Renal pelvis (tissue), 4 donors: ENCODE data around the gene TMEM63C. TPM values are rescaled to one million over a fixed set of nuclear protein-coding genes. Genes with fewer than 3 reads are reported as not detected.
"Not testable (repeated sequence)": the region's sequence is repeated elsewhere in the genome, so short reads cannot be mapped to it uniquely, and the experiment has no call there.

Source experiments
- DNase-seq: peaks from one replicate; pipeline ENCODE4 v3.0.0-alpha.2; 2013
- polyA plus RNA-seq, 3 donors: library from polyadenylated mRNA; unstranded; fragments of 120-200 nt; gene quantifications; one replicate each; pipeline ENCODE4 v1.2.1, GENCODE V29; 2013; ENCODE audit not compliant: insufficient read length in 3 of 3

Gene TMEM63C
- polyA plus RNA-seq, 3 donors: 2.2 to 2.6 (median 2.4) TPM

- no peak for DNase-seq
Observed at GRCh38 chr14:77153802-77154201, 27.8 kb upstream of the TMEM63C start.

GRCh38 chr14:77154421-77154820 is 27.2 kb upstream of the TMEM63C start:
- DNase-seq: no peak

DNA sequence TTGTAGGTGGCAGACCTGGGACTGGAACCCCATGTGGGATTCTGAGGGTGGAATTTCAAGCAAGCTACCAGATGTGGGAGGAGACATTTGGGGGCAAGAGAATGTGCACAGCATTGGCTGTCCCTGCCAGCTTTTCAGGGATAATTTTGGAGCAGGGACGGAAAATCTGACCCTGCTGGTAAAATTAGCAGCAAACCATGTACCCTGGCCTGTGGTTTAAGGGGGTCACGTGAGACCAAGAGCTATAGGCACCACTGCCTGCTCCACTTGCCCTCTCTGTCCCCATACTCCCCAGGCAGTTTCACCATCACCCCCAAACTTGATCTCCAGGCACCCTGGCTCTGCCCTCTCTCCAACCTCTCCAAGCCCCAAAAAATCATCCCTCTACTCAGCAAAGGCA is 26.5 kb upstream of the TMEM63C start:
- no peak for DNase-seq

DNA sequence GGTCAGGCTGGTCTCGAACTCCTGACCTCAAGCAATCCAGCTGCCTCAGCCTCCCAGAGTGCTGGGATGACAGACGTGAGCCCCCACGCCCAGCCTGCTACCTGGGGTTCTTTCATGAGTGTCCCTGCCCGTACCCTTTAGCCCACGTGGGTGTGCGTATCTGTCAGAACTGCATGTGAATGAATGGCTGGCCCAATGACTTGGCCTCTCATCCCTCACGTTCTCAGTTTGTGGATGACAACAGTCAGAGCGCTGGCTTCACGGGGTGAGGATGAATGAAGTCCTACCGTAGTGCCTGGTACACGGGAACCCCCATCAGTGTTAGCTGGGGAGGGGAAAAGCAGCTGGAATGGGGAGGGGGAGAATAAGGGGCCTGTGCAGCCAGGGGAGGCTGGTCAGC is 23.9 kb upstream of the TMEM63C start:
- DNase-seq: no peak

- no peak for DNase-seq
Observed at GRCh38 chr14:77158175-77158881, 23.3 kb upstream of the TMEM63C start.

DNA sequence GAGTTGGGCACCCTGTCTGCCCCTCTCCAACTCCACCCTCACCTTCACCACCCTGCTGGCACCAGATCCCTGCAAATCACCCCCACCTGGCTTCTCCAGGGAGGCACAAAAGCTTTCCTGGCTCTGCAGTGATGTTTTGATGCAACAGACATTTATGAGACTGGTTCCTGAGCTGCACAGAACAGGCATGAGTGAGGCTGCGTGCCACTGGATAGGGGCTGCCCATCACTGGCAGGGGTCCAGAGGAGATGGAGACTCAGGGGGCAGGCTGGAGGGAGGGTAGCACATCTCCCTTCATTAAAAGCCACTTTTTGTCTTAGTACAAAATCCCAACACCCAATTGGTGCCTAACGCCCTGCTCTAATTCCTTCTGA is 22.7 kb upstream of the TMEM63C start:
- DNase-seq: no peak

- no peak for DNase-seq
Observed at GRCh38 chr14:77161011-77161410, 20.6 kb upstream of the TMEM63C start.

- DNase-seq: no peak
Observed at GRCh38 chr14:77170045-77170444, 11.6 kb upstream of the TMEM63C start.

- DNase-seq: no peak
Observed at GRCh38 chr14:77172916-77173315, 8.7 kb upstream of the TMEM63C start.

- not testable (repeated sequence) for DNase-seq
Observed at GRCh38 chr14:77173911-77174617, 7.5 kb upstream of the TMEM63C start.

DNA sequence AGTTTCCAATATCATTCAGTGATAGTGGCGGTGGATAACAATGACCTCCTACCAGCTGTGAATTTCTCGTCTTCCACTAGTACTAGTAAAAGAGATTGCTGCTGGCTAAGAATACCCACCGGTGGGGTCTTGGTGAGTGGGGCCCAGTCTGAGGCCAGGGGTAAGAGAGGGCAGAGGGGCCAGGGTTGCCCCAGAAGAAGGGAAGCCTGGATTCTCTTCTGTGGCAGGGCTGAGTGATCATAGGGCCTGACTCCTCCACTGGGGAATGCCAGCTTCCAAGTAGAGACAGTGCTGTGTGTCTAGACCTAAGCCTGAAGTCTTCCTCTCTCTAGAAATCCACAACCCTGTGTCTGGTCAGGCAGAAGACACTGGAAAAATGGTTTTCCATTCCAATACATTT is 5.8 kb upstream of the TMEM63C start:
- DNase-seq: no peak

GRCh38 chr14:77177702-77178101 is 3.9 kb upstream of the TMEM63C start:
- no peak for DNase-seq

GRCh38 chr14:77178656-77179055 is 2.9 kb upstream of the TMEM63C start:
- DNase-seq: no peak

- DNase-seq: no peak
Observed at GRCh38 chr14:77180726-77181602, 634 bp upstream of the TMEM63C start.

- no peak for DNase-seq
Observed at GRCh38 chr14:77183896-77184295, 2.3 kb downstream of the TMEM63C start.

DNA sequence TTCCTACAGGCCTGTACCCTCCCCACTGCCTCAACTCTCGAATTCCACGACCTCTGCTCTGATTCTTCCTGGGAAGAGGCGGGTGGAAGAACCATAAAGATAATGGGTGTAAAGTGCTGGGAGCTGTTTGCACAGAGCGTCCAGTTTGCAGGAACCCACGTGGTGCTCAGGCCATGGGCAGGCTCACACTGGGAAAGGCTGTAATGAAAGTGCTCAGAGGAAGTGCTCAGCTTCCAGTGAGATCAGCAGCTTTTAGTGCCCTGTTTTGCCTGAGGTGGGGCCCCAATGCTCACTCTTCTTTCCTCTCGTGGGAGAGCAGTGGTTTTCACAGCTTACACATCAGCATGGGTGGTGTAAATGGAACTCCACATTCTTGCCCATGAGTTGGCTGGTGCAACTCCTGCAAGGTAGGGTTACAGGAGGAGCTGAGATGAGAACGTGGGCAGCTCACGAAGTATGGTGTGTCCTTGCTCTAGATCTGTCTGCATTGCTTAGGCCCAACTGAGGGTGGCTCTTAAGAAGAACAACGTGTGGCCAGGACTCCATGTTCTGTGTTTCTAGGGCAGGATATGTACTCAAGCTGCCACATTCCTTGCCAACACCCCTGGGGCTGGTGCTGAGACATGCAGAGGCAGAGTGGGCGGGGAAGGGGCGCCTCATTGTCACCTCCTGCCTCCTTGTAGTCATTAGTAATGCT is 2.9 kb downstream of the TMEM63C start:
- no peak for DNase-seq

DNA sequence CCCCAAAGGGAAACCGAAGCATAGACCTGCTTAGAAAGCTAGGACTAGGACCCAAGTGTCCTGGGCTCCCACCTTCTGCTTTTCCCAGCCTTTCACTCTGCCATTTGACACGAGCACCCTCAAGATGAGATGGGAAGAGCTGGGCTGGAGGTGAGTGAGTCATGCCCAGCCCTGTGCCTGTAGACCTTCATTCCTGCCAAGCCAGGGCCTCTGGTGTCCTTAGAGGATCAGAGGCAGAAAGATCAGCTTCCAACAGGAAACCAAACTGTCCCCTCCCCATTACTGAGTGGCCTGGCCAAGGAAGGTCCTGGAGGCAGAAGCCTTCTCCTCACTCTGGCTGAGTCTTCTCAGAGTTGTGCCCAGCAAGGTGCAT is 3.5 kb downstream of the TMEM63C start:
- no peak for DNase-seq

DNA sequence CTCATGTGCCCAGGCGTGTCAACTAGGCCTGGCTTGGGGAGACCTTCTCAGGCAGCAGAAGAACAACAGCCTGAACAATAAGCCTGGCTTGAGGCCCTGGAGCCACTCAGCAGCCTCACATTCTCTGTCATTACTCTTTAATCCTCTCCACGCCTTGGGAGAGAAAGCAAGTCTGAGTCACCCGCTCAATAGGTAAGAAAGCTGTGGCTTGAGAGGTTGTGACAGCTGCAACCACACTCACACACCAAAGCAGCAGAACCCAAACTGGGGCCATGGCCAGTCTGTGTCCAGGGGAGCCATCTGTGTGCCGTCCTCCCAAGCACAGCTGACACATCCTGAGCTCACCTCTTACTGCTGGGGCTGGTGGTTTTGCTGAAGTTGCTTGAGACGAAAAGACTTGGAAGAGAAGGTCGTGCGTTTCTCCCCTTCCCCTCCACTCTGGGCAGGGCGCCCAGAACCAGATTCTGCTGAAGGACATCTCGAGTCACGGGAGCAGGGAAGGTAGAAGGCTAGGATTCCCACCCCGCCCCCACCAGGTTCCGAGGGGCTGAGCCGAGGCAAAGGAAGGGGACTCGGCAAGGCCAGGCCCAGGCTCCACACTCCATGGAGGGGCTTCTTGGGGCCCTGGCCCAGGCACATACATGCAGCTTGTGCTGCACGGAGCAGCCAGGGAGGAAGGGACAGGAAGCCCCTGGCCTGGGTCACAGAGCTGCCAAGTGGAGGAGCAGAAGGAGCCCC is 5.5 kb downstream of the TMEM63C start:
- DNase-seq: no peak

DNA sequence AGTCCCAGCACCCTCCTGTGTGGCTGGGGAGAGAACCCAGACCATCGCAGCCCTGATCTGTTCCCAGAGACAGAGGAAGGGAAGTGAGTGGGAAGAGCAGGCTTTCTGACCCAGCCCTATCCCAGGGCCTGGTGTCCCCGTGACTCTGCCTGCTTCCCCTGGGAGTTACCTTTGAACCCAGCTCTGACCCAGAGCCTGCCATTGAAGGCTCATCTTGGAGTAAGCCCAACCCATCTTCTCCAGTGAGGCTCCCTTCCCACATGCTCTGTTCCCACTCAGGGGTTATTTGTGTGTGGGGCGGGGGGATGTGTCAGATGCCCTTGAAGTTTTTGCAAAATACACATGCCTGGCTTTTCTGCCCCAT is 6.0 kb downstream of the TMEM63C start:
- no peak for DNase-seq

GRCh38 chr14:77189479-77189878 is 7.9 kb downstream of the TMEM63C start:
- DNase-seq: no peak

DNA sequence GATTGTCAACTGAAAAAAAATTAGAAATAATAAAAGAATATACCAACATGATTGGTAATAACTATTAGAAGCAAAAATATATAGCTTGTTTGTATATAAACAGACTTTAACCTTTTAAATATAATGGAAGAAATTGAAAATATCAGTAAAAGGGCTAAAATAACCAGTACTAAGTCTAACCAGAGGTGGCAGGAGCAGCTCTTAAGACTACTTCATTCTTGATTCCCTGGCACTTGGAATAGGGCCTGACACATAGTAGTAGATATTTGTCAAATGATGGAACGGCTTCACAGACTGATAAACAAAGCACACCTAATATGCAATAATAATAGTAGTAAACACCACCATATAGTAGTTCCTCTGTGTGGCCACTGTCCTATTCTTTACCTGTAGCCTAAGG is 9.4 kb downstream of the TMEM63C start:
- no peak for DNase-seq

GRCh38 chr14:77194706-77195105 is 13.1 kb downstream of the TMEM63C start:
- no peak for DNase-seq
